Measurements from ENCODE around the gene SEMA3B.
A peak's percentile ranks its signal among the peaks of the same experiment; 100 is the strongest.

Gene SEMA3B

DNA sequence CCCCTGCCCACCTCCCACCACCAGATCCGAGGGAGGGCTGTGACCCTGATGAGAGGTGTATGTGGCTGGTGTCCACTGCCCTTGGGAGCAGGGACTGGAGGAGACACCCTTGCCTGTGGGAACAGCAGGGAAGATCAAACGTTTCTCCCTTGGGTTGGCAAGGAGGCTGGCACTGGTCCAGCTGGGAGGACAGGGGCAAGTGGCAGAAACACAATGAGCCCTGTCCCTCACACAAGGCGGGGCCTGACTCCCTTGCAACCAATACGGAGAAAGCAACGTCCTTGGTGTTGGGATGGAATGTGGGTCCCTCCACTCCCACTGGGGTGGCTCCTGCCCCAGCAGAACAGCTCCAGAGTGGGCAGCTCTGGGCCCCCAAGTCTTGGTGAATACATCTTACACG is 48.4 kb downstream of the SEMA3B start:
- no peak for DNase-seq (ENCODE audit: low spot score)

DNA sequence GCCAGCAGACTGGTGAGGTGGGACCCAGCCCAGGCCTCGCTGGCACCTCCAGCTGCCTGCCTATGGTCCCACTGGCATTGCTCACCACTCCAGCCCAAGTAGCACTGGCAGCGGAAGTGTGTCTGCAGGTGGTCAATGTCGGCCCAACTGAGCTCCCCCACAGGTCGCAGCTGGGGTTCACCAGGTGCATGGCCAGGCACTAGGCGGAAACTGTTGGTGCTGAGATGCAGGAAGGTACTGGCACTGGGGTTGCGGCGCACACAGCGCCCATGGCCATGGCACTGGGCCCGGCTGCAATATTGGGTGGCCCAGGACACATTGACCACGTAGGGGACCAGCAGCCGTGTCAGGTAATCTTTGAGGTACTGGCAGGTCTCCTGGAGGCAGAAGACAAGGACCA is 49.2 kb downstream of the SEMA3B start:
- DNase-seq (ENCODE audit: low spot score): no peak

DNA sequence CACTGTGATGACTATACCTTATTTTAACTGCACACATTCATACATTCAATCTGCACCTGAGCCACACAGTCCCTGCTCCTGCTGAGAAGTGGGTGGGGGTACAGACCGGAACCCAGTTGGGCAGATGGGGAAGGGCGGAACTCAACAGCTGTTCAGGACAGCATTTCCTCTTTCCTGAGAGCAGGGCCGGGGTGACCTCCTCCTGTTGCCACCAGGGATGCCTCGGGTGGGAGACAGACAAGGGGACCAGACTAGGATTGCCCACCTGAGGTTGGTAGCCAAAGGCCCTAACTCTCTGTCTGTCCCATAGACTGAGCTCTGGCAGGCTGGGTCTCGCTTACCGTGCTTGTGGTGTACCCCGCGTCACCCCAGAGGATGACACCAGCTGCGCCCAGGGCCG is 49.7 kb downstream of the SEMA3B start:
- DNase-seq (ENCODE audit: low spot score): no peak

DNA sequence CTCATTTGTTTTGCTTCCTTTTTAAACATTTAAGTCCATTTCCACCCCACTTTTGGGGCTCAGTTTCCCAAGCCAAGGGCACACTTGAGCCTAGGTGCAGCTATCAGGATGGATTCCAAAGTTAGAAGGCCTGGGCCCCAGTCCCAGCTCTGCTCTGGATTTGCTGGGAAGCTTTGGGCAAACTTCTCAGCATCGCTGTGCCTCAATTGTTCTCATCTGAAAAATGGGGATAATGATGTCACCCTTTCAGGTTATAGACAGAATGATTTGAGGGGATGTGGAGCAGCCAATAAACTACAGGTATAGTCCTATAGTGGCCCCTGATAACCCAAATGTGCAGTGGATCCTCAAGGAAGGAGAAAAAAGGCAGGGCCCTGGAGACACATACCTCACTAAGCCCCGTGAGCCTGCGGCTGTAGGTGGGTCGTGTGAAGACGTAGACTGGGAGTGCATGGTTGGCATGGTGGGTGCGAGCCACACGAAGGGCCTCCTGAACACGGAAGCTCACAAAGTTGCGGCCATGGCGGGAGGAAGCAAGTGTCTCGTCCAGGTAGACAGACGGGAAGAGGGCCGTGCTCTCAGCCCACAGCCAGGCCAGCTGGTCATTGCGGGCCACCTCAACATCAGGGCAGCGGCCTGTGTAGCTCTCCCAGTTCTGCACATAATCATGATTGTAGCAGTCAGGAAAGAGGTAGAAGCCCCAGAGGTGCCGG is 50.4 kb downstream of the SEMA3B start:
- no peak for DNase-seq (ENCODE audit: low spot score)

DNA sequence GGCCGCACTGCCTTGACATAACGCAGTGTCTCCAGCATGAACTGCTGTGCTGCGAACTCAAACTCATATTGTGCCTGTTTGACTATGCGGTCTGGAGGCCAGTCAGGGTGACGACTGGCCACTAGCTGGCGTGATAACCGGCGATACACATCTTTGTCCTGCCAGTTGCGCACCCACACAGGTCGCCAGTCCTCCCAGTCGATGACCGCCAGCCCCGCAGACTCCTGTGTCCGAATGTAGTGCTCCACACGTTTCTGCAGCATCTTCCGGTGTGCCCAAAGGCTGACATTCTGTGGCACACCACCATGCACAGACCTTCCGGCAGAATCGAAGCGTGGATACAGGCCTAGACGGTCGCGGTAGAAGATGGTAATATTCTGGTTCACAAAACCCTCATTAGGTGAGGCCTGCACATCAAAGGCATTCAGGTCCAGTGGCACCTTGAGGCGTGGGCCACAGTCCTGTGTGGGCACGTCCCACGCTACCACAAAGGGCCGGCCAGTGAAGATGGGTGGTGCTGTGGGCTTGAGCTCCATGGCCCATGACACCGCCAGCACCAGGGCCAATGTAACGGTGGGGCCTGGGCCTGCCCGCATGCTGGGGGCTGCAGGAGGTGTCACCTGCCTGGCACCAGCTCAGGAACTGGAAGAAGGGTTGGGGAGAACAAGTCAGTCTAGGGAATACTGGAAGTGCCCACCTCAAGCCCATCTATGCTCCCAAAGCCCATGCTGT is 51.1 kb downstream of the SEMA3B start:
- DNase-seq (ENCODE audit: low spot score): no peak

DNA sequence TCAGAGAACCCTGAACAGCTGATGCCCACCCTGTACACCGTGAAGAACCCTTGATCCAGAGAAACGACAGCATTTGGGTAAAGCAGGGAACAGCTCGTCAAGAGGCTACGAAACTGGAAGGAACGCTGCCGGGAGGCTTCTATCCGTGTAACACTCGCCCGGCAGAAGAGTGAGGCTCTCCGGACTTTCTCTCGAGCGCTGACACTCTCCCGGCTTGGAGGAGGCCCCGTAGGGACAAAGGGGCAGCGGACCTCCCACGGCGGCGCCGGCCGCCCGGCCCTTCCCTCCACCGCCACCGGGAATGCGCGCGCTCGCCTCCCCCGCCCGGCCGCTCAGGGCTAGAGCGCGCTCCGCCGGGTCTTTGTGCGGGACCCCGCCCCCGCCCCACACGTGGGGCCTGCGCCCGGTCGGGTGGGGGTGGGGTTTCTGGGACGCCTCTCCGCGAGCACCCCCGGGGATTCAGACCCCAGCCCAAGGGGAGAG is 51.9 kb downstream of the SEMA3B start:
- peak; percentile 79 for DNase-seq (ENCODE audit: low spot score)

DNA sequence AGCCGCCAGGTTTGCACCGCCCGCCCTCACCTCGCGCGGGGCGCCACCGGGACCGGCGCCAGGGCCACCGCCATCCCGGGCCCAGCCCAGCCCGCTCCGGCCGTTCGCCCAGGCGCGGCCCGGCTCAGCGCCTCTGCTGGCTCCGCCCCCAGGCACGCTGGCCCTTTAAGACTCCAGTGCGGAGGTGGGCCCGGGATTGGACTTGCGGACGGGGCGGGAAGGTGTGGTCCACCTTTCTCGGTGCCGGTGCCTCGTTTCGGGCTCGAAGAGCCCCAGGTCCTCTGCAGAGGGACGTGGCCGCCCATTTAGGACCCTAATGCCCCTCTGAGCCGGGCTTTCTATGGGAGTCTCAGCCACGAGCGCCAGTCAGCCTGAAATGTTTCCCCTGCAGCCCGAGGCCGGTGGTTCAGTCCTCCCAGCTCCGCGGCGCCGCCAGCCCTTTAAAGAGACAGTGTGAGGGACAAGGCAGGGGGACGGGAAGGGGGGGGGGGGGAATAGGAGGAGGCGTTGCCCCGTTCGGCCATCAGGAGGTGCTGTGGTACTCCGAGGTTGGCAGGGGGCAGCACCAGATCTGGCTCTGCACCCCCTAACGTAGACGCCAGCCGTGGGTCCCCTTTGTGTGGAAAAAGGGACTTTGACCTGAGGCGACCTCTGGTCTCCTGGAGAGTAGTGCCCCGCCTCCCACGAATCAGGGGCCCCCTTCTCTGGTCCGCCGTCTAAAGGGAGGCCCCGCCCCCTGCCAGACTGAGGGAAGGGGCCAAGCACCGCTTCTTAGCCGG is 52.6 kb downstream of the SEMA3B start:
- DNase-seq (ENCODE audit: low spot score): peak; percentile 96

DNA sequence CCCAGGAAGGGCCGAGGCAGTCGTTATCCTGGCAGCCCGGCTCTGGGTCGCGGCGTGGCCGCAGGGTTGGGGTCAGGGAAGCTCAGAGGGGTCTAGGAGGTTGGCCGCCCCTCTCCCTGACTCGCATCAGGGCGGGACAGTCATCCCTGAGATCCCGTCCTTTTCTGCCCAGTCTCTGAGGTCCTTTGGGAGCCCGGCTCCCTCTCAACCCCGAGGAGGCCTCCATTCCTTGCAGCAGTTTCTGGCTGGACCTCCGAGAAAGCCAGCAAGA is 53.1 kb downstream of the SEMA3B start:
- no peak for DNase-seq (ENCODE audit: low spot score)

DNA sequence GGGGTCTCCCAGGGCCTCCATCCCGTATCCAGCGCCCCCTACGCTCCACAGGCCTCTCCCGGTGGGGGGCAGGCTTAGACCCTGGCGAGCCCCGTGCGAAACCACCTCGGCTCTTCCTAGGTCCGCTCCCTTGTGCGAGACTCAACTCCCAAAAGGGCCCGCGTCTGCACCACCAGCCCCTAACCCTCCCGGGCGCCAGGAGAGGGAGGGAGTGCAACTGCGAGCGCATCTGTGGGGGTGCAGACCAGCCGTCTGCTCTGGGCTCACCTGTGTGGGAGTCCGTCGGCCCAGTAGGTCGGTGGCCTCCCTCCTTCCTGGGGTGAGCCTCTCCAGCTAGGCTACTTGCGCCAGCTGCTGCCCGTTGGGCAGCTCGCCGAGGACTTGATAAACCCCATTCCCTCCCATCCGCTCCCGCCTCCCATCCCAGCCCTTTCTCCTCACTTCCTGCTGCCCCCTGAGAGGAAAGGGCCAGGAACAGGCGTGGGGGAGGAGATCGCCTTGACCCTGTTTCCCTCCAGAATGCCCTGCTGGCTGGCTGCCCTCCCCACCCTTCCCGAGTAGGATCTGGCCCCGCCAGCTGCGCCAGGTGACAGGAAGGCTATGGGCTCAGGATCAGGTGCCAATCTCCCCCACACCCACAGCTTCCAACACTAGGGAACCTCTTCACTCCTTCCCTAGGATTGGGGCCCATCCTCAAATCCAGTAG is 53.6 kb downstream of the SEMA3B start, which contains the start of gene HYAL2:
TSS of gene HYAL2 (minus strand) at position 360 of the 706 bp plus-strand sequence. CDS start 2,256 bp downstream, outside the sequence.
- DNase-seq (ENCODE audit: low spot score): no peak

DNA sequence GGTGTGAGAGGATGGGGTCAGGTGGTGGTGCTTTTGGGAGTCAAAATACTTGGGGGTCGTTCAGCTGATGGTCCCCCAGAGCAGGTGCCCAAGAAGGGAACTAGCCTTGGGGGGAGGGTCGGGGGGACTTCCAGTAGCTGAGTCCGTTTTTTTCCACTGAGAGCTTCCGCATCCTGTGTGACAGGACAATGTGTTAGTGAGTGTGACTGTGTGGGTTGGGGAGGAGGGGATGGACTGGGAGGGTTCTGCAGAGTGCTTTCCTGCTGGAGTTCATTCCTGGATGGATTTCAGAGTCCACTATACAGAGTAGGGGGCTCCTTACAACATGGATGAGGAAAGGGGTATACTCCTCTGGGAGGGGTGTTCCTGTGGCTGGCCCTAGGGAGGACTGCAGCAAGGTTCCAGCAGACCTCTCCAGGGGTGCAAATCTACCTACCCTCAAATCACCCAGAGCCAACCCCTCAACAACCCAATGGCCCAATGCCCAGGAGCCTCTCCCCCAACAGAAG is 54.2 kb downstream of the SEMA3B start:
- no peak for DNase-seq (ENCODE audit: low spot score)

DNA sequence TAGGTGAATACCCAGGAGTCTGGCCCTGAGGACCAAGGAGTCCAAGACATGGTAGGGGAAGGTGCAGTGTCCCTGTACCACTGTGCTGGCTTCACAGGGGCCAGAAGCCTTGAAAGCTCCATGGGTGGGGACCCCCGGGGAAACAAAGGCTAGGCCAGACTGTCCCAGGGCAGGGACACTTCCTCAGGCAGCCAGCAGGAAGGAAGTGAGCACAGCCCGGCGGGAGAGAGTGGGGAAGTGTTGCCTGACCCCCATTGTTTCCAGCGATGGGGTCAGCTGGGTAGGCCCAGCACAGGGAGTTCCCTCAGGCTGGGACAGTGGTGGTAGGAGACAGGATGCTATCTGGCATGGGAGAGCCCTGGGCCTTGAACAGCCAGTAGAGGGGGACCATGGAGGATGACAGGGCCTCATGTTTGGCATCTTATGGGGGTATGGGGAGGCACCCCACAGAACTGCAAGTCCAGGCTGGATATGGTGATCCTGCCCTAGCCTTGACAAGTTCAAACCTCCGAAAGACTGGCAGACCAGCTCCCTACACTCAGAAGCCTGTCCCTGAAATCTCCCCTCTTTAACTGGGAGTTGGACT is 54.8 kb downstream of the SEMA3B start:
- no peak for DNase-seq (ENCODE audit: low spot score)

DNA sequence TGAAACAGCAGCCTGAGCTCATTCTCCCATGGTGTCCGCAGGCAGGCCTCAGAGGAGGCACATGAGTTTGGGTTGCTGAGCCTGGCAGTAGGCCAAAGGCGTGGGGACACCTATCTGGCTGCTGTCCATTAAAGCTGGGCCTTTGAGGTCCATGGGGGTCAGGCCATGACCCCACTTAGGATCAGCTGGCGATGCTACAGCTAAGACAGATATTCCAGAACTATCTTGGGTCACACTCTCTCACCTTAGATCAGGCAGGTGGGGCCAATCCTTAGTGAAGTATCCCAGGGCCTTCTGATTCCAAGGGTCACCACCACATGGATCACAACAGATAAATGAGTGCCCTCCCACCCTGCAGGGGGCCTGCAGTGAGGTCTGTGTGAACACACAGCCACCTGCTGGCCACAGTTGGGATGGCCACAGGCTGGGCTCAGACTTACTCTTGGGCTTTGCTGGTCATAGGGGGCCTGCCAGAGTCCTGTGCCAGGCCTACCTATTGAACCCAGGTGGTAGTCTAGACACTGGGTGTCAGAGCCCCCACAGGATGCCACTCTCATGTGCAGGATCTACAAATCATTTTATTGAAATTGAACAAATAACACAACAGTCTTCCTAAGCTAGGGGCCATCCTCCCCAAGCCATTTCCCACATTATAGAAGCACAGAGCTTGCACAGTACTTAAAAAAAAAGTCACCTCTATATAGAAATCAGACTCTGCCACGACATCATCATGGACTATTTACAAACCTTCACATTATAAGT is 55.6 kb downstream of the SEMA3B start:
- peak; percentile 81 for DNase-seq (ENCODE audit: low spot score)

DNA sequence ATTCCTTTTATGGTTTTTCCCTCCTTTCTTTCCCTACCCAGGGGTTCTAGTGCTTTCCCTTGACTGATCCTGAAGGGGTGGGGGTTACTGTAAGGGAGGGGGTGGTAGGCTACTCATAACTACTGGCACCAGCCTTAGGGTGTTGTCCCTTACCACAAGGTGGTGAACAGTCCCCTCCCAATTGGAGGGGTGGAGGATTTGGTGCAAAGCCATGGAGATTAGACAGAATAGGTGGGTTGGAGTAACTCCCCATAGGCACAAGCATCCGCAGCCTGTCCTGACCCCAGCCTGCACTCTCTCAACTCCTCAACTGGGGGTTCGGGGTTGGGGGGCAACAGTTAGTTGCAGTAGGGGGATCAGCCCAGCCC is 56.1 kb downstream of the SEMA3B start:
- DNase-seq (ENCODE audit: low spot score): no peak

DNA sequence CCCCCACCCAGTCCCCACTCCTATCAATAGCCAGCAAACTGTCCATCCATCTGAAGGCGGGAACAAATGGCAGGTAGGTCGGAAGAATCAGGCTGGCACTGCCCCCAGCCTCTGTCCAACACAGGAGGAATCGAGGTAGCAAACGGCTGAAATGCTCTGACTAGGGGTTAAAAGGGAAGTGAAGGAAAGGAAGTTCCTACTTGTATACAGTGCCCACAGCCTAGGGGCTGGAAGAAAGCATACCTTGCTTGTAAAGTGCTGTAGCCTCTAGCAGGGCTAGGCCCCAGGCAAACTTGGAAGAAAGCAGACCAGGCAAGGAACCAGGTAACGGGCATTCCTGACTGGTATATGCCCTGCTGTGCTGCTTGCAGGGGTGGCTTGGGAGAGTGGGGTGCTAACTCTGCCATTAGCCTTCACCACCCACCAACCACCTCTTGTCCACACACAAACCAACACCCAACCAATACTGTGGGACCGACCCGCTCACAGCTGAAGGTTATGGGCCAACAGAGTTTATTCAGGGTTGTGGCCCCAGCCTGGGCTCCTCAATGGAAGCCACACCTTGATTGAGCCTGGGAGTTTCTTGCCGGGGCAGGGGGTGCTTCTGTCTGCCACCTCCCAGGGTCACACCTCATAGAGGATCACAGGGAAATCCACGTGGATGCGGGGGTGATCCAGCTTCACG is 56.7 kb downstream of the SEMA3B start:
- no peak for DNase-seq (ENCODE audit: low spot score)

DNA sequence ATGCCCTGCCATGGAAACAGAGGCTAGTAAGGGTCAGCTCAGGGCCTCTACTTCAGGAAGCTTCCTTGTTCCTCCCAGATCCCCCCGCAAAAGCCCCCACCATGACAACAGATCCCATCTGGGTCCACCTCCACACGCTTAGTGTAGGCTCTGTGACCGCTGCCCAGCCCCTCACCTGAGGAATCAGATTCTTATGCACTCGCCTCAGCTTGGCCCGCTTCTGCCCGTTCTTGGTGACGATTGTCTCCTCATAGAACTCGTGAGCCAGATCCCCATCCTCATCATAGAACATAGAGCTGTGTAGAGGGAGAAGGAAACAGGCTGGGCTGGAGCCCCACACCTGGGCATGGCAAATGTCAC is 57.2 kb downstream of the SEMA3B start:
- DNase-seq (ENCODE audit: low spot score): no peak

DNA sequence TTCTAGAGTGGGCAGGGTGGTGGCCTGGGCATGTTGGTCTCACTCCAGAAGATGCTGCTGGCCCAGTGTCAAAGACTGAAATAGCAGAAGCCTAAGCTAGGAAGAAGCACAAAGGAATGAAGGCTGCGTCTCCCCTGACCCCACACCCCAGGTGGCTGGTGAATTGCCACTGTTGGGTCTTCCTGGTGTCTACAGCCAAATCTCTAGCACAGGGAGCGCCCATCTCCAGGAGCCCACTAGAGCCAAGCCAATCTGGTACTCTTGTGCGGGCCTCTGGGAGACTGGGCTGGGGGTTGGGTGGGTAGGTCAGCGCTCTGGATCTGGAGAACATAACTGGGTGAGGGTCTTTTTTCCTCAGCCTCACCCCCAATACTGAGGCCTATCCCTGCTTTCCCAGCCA is 58.2 kb downstream of the SEMA3B start:
- DNase-seq (ENCODE audit: low spot score): no peak
